BJ (cell line): ENCODE measurements around the gene CCDC102A. TPM values are rescaled to one million over a fixed set of nuclear protein-coding genes. Genes with fewer than 3 reads are reported as not detected.

Source experiments
- CTCF ChIA-PET: fragments of 350-600 bp; formaldehyde crosslinking; extraction: SDS; loops from one replicate; lab custom pipeline; 2021; ENCODE audit warnings: antibody characterized with exemption, inconsistent platforms; lab: Yijun Ruan, JAX
- POLR2A ChIA-PET: fragments of 300-600 bp; sonication (Branson Sonifier 250); formaldehyde crosslinking; extraction: SDS; loops from one replicate; lab custom pipeline; 2021; ENCODE audit warnings: antibody characterized with exemption; lab: Charles Lee
- DNase-seq: peaks from one replicate; pipeline ENCODE4 v3.0.0-alpha.2; 2011; ENCODE audit warnings: low read depth
- H3K27me3 ChIP-seq: 2 replicates; pipeline ENCODE4 v1.6.0; 2011; ENCODE audit warnings: low read length; ENCODE audit not compliant: control insufficient read depth, insufficient read depth
- H3K36me3 ChIP-seq: 2 replicates; pipeline ENCODE4 v1.5.1; 2011; ENCODE audit warnings: low read length; ENCODE audit not compliant: control insufficient read depth, insufficient read depth
- H3K4me3 ChIP-seq: 2 replicates; pipeline ENCODE4 v1.5.1; 2011; ENCODE audit warnings: low read depth, mild to moderate bottlenecking, control low read depth, low read length
- polyA plus RNA-seq: library from polyadenylated mRNA; depleted of rRNA; stranded (reverse); fragments of >200 nt; gene quantifications from 2 replicates; pipeline ENCODE4 v1.2.3, GENCODE V29; 2011
- TF ChIP-seq, protein P1 (sequence below): IDR thresholded peaks from 2 replicates; pipeline ENCODE4 v1.5.1; 2011; ENCODE audit warnings: low read depth, mild to moderate bottlenecking, control low read depth, inconsistent platforms, low read length, moderate library complexity; ENCODE audit not compliant: insufficient read depth

The CCDC102A gene
- polyA plus RNA-seq, 1 experiment: 13.6 TPM

- Histone ChIP-seq H3K36me3 (peaks cover 10% of the 10 kb centered on the region), H3K27me3 (no peaks in the 10 kb centered on the region), H3K4me3 (no peak overlapping the region)
- ChIA-PET POLR2A (no interaction called here), CTCF (interaction anchor here (0.7 to 9.1 kb wide), 31 partner anchors 8 to 279 kb away, joined by 3 to 219 read pairs (median 6); partner anchors contain the start of genes ADGRG5, CCDC102A, CCL17 and CIAPIN1)
- TF ChIP-seq, protein P1, sequence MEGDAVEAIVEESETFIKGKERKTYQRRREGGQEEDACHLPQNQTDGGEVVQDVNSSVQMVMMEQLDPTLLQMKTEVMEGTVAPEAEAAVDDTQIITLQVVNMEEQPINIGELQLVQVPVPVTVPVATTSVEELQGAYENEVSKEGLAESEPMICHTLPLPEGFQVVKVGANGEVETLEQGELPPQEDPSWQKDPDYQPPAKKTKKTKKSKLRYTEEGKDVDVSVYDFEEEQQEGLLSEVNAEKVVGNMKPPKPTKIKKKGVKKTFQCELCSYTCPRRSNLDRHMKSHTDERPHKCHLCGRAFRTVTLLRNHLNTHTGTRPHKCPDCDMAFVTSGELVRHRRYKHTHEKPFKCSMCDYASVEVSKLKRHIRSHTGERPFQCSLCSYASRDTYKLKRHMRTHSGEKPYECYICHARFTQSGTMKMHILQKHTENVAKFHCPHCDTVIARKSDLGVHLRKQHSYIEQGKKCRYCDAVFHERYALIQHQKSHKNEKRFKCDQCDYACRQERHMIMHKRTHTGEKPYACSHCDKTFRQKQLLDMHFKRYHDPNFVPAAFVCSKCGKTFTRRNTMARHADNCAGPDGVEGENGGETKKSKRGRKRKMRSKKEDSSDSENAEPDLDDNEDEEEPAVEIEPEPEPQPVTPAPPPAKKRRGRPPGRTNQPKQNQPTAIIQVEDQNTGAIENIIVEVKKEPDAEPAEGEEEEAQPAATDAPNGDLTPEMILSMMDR: peak; percentile 99
- no peak for DNase-seq
Measured at GRCh38 chr16:57519796-57520360, 16.5 kb downstream of the CCDC102A start.

DNA sequence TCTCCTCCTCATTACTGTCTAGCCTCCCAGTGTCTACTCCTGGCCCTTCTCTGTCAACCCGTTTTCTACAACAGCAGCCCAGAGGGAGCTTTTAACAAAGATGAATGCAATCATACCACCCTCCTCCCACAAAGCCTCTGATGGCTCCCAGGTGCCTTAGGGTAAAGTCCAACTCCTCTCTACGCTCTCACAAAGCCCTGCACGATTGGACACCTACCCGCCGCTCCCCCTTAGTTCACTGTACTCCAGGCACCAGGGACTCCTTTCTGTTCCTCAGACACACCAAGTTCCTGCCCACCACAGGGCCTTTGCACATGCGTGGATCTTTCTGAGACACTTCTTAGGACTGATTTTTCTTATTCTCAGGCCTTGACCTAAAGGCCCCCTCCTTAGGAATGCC, 17.4 kb downstream of the CCDC102A start:
- no peaks in the 10 kb centered on the region for H3K27me3 ChIP-seq
- ChIA-PET POLR2A (no interaction called here), CTCF (interaction anchor here (0.6 to 9.1 kb wide), 18 partner anchors 8 to 218 kb away, joined by 3 to 219 read pairs (median 8); partner anchors contain the start of genes CCL17, DOK4 and POLR2C)
- H3K4me3 ChIP-seq: no peak overlapping the region
- H3K36me3 ChIP-seq: peaks cover 10% of the 10 kb centered on the region
- no peak for DNase-seq
- TF ChIP-seq, protein P1: no peak

GRCh38 chr16:57518520-57518919, 17.9 kb downstream of the CCDC102A start:
- TF ChIP-seq, protein P1: no peak
- ChIA-PET CTCF (interaction anchor here (0.6 to 9.1 kb wide), 14 partner anchors 8 to 218 kb away, joined by 3 to 219 read pairs (median 12); partner anchors contain the start of genes CCL17, DOK4 and POLR2C), POLR2A (no interaction called here)
- Histone ChIP-seq H3K4me3 (no peak overlapping the region), H3K36me3 (peaks cover 10% of the 10 kb centered on the region), H3K27me3 (no peaks in the 10 kb centered on the region)
- DNase-seq: no peak

GRCh38 chr16:57517397-57518367, 18.7 kb downstream of the CCDC102A start:
- Histone ChIP-seq H3K27me3 (no peaks in the 10 kb centered on the region), H3K4me3 (no peak overlapping the region), H3K36me3 (peaks cover 10% of the 10 kb centered on the region)
- CTCF ChIA-PET: interaction anchor here (0.9 to 9.1 kb wide), 6 partner anchors 10 to 216 kb away, joined by 3 to 219 read pairs (median 10); partner anchors contain the start of gene POLR2C
- TF ChIP-seq, protein P1: no peak
- no peak for DNase-seq
- POLR2A ChIA-PET: no interaction called here

GRCh38 chr16:57516773-57517172, 19.6 kb downstream of the CCDC102A start:
- no peak for DNase-seq
- TF ChIP-seq, protein P1: no peak
- Histone ChIP-seq H3K4me3 (no peak overlapping the region), H3K36me3 (peaks cover 10% of the 10 kb centered on the region), H3K27me3 (no peaks in the 10 kb centered on the region)
- ChIA-PET CTCF (interaction anchor here (1.4 to 9.1 kb wide), 3 partner anchors 9 to 215 kb away, joined by 3 to 219 read pairs (median 4); no protein-coding TSS in a partner anchor), POLR2A (no interaction called here)
